UCSD-AML1 (cell line): ENCODE data around the gene PIGK.

Experiments used
- DNase-seq: peaks from one replicate; lab custom pipeline; 2025; ENCODE audit not compliant: unreplicated experiment; lab: John Stamatoyannopoulos, UW

The PIGK gene

DNA sequence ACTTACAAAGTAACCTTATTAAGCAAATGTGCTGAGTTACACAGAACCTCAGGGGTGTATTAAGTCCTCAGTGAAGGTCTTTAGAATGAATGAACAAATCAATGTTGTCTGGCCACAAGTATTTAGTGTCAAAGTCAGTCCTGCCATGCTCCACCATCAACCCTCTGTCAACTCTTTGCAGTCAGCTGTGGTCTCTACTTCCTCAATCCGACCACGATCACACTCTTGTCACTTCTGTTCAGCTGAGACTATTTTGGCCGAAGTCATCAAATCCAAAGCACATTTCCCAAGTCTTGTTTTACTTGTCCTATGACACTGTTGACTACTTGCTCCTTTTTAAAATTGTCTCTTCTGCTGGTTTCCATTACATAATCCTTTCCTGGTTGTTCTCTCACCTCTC lies 178.4 kb downstream of the PIGK start:
- no peak for DNase-seq

DNA sequence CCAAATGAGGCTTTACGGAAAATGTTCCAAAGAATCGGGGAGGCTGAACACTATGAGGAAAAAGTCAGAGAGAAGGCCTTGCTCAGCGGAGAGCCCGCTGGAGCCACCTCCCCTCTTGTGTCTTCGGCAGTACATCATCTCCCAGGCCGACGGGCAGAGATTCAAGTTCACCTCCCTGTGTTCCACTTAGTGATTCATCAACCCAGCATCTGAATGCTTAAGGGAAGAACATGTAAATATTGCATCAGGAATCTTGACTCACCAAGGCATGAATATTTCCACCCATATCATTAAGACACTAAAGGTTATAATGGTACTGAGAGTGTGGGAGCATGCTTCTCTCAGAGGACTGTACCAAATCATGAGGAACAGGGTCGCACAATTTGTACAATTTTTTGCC lies 179.5 kb downstream of the PIGK start:
- DNase-seq: no peak

DNA sequence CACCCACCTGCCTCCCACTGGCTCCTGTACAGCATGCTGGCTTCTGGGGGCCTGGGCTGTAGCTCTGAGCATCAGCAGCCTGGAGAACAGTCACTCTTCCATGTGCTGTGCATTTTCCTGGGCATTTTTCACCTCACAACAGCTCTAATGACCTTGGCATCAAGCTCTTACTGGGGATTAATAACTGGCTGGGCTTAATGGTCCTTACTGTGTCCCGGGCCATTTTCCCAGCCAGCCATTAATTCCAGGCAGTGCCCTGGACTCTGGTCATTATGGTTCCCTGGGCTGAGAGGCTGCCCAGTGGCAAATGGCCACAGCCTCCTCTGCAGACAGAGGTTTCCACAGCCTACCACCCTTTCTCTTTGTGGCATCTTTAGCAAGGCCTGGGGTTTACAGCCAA lies 180.1 kb downstream of the PIGK start:
- DNase-seq: no peak
